ENCODE data around the gene FBXO11. TPM values are rescaled to one million over a fixed set of nuclear protein-coding genes. Genes with fewer than 3 reads are reported as not detected.

Gene FBXO11
- total RNA-seq, 1 donor from 2014 or later: 36.7 TPM

DNA sequence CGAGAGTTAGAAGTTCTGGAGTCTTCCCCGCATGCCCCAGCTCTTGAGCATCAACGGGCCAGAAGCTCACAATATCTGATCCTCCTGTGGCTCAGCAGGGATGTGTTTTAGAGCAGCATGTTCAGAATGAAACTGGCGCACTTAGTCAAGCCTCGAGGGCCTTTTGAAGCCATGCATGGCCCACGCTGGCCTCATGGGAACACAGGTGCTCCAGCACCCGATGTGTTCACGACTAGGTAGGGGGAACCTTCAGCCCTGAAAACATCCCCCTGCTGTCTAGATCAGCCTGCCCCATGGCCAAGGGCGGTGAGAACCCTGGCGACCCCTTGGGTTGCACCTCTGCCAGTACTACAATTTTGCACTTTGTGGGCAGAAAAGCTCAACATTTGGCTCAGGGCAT, 90.5 kb downstream of the FBXO11 start:
- no peak overlapping the region for H3K4me3 ChIP-seq (ENCODE audit: low read depth, low read length)
- no peak for DNase-seq (ENCODE audit: low read depth)
- TF ChIP-seq CTCF (conservative IDR thresholded peaks at IDR 0.05; ENCODE audit: low read depth, low read length): no peak

GRCh38 chr2:47811668-47812067, 94.6 kb downstream of the FBXO11 start:
- no peak overlapping the region for H3K4me3 ChIP-seq (ENCODE audit: low read depth, low read length)
- no peak for DNase-seq (ENCODE audit: low read depth)
- no peak for TF ChIP-seq CTCF (conservative IDR thresholded peaks at IDR 0.05; ENCODE audit: low read depth, low read length)

DNA sequence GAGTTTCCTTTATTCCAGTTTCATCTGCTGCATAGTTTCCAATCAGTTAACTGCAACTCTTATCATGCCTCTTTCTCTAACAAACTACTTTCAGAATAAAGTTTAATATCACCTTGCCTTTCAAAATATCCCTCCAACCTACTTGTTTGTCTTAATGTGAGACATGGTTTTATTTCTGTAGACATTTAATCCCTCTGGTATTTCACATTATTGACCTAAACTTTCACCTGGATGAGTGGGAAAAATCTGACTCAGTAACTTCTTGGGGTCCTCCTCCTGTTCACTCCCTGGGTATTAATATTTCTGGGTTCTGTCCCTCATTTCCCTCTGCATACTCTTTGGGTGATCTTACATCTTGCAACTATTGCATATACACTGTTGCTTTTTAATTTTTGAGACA, 95.4 kb downstream of the FBXO11 start:
- no peak for TF ChIP-seq CTCF (conservative IDR thresholded peaks at IDR 0.05; ENCODE audit: low read depth, low read length)
- no peak for DNase-seq (ENCODE audit: low read depth)
- H3K4me3 ChIP-seq (ENCODE audit: low read depth, low read length): no peak overlapping the region

DNA sequence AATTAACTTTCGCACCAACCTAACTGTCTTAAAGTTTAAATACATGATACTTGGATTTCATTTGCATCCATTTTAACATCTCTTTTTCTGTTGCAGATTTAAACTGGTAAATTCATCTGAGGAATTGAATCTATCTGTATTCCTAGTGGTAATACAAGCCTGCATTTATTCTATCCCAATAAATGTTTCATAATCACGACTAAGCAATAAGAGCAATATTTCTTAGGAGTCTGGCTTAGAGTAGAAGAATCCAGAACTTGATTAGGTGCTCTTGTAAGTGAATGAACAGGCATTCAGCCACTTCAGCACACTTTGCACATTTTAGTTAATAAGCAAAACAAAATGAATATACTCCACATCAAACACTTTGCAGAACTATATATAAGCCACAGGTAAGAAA, 96.4 kb downstream of the FBXO11 start:
- no peak for DNase-seq (ENCODE audit: low read depth)
- no peak overlapping the region for H3K4me3 ChIP-seq (ENCODE audit: low read depth, low read length)
- TF ChIP-seq CTCF (conservative IDR thresholded peaks at IDR 0.05; ENCODE audit: low read depth, low read length): no peak

- DNase-seq (ENCODE audit: low read depth): no peak
- no peak for TF ChIP-seq CTCF (conservative IDR thresholded peaks at IDR 0.05; ENCODE audit: low read depth, low read length)
Measured at GRCh38 chr2:47808614-47809013, 97.7 kb downstream of the FBXO11 start.

DNA sequence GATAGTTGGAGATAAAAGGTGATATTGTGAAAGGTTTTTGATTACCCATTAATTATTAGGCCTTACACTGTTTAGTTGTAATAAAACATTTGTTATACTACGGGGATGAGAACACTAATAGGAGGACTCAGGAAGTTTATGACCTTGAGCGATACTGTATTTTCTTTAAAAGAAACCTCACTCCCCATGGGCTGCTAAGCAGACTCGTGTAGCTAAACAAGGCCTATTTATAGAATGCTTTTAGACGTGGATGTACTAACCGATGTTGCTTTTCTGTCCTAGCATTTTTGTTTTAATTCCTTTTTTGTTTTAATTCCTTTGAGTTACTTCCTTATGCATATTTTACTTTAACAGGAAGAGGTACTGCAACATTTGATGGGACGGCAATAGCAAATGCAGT, 100.4 kb downstream of the FBXO11 start:
- no peak overlapping the region for H3K4me3 ChIP-seq (ENCODE audit: low read depth, low read length)
- DNase-seq (ENCODE audit: low read depth): no peak
- TF ChIP-seq CTCF (conservative IDR thresholded peaks at IDR 0.05; ENCODE audit: low read depth, low read length): no peak

More at GRCh38 chr2:47808614-47809013, 97.7 kb downstream of the FBXO11 start:
- no peak overlapping the region for H3K4me3 ChIP-seq (ENCODE audit: low read depth, low read length)

- no peak overlapping the region for H3K4me3 ChIP-seq (ENCODE audit: low read depth, low read length)
- no peak for TF ChIP-seq CTCF (conservative IDR thresholded peaks at IDR 0.05; ENCODE audit: low read depth, low read length)
- no peak for DNase-seq (ENCODE audit: low read depth)
Measured at GRCh38 chr2:47803770-47804169, 102.5 kb downstream of the FBXO11 start.

Data from epithelial cell of proximal tubule (primary cell).